ENCODE data around the gene BIRC6.
A peak's percentile ranks its signal among the peaks of the same experiment; 100 is the strongest.
"Not testable (repeated sequence)": the region's sequence is repeated elsewhere in the genome, so short reads cannot be mapped to it uniquely, and the experiment has no call there.

BIRC6 gene

GRCh38 chr2:32342801-32343200 is 14.0 kb upstream of the BIRC6 start:
- no peaks in the 10 kb centered on the region for H3K36me3 ChIP-seq
- H3K27me3 ChIP-seq (ENCODE audit: insufficient read depth, low read depth, severe bottlenecking): no peaks in the 10 kb centered on the region
- no peak overlapping the region for H3K27ac ChIP-seq
- no peak overlapping the region for H3K4me3 ChIP-seq (ENCODE audit: low read depth, low read length)
- TF ChIP-seq, protein P1, sequence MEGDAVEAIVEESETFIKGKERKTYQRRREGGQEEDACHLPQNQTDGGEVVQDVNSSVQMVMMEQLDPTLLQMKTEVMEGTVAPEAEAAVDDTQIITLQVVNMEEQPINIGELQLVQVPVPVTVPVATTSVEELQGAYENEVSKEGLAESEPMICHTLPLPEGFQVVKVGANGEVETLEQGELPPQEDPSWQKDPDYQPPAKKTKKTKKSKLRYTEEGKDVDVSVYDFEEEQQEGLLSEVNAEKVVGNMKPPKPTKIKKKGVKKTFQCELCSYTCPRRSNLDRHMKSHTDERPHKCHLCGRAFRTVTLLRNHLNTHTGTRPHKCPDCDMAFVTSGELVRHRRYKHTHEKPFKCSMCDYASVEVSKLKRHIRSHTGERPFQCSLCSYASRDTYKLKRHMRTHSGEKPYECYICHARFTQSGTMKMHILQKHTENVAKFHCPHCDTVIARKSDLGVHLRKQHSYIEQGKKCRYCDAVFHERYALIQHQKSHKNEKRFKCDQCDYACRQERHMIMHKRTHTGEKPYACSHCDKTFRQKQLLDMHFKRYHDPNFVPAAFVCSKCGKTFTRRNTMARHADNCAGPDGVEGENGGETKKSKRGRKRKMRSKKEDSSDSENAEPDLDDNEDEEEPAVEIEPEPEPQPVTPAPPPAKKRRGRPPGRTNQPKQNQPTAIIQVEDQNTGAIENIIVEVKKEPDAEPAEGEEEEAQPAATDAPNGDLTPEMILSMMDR (IDR thresholded peaks at IDR 0.05; ENCODE audit: low read depth, low read length): no peak
- no peak for DNase-seq
- no peaks in the 10 kb centered on the region for H3K9me3 ChIP-seq (ENCODE audit: severe bottlenecking)

DNA sequence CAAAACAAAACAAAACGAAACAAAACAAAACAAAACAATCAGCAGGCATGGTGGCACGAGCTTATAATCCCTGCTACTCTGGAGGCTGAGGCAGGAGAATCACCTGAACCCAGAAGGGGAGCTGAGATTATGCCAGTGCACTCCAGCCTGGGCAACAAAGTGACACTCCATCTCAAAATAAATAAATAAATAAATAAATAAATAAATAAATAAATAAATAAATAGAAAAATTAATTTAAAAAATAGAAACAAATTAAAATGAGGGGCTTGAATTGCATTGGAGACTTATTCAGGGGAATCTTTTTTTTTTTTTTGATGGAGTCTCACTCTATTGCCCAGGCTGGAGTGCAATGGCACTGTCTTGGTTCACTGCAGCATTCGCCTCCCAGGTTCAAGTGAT is 6.0 kb upstream of the BIRC6 start:
- H3K27ac ChIP-seq; H3K27me3 ChIP-seq (ENCODE audit: insufficient read depth, low read depth, severe bottlenecking); H3K9me3 ChIP-seq (ENCODE audit: severe bottlenecking); DNase-seq; H3K4me3 ChIP-seq (ENCODE audit: low read depth, low read length); H3K36me3 ChIP-seq: not testable (repeated sequence)

- peaks cover 22% of the 10 kb centered on the region for H3K36me3 ChIP-seq
- no peaks in the 10 kb centered on the region for H3K27me3 ChIP-seq (ENCODE audit: insufficient read depth, low read depth, severe bottlenecking)
- H3K27ac ChIP-seq: peak overlapping the region; percentile 93
- TF ChIP-seq, protein P1 (IDR thresholded peaks at IDR 0.05; ENCODE audit: low read depth, low read length): no peak
- H3K4me3 ChIP-seq (ENCODE audit: low read depth, low read length): peak overlapping the region; percentile 100
- no peak for DNase-seq
- H3K9me3 ChIP-seq (ENCODE audit: severe bottlenecking): no peaks in the 10 kb centered on the region
Measured at GRCh38 chr2:32355976-32356680, 695 bp upstream of the BIRC6 start.

- no peaks in the 10 kb centered on the region for H3K27me3 ChIP-seq (ENCODE audit: insufficient read depth, low read depth, severe bottlenecking)
Measured at GRCh38 chr2:32357318-32358110, 691 bp downstream of the BIRC6 start.

GRCh38 chr2:32358111-32358482 is 1.3 kb downstream of the BIRC6 start:
- H3K27me3 ChIP-seq (ENCODE audit: insufficient read depth, low read depth, severe bottlenecking): no peaks in the 10 kb centered on the region
- no peaks in the 10 kb centered on the region for H3K9me3 ChIP-seq (ENCODE audit: severe bottlenecking)
- H3K36me3 ChIP-seq: peaks cover 22% of the 10 kb centered on the region
- DNase-seq: no peak
- H3K4me3 ChIP-seq (ENCODE audit: low read depth, low read length): peak overlapping the region; percentile 100
- H3K27ac ChIP-seq: peak overlapping the region; percentile 93
- TF ChIP-seq, protein P1 (IDR thresholded peaks at IDR 0.05; ENCODE audit: low read depth, low read length): no peak

More at GRCh38 chr2:32357318-32358110, 691 bp downstream of the BIRC6 start:
- H3K4me3 ChIP-seq (ENCODE audit: low read depth, low read length): peak overlapping the region; percentile 100
- peak; percentile 54 for DNase-seq
- H3K36me3 ChIP-seq: peaks cover 22% of the 10 kb centered on the region
- no peaks in the 10 kb centered on the region for H3K9me3 ChIP-seq (ENCODE audit: severe bottlenecking)
- H3K27ac ChIP-seq: peak overlapping the region; percentile 93
- TF ChIP-seq, protein P1 (IDR thresholded peaks at IDR 0.05; ENCODE audit: low read depth, low read length): no peak

DNA sequence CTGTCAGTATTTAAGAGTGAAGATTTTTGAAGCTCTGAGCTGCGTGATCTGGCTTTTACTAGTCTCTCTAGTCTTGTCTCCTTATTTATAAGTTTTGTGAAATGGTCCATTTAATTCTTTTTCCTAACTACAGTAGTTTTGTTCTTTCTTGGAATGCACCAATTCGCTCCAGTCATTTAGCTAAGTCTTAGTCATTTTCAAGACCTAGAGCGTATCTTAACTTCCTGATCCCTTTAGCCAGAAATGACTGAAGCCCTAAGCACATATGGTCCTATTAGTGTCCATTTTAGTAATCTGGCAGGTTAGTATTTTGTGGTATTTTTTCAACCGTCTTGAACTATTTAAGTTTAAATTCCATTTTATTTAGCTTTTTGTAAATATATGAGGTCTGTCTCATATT is 3.6 kb downstream of the BIRC6 start:
- Histone ChIP-seq H3K4me3 (ENCODE audit: low read depth, low read length) (no peak overlapping the region), H3K27me3 (ENCODE audit: insufficient read depth, low read depth, severe bottlenecking) (no peaks in the 10 kb centered on the region), H3K9me3 (ENCODE audit: severe bottlenecking) (no peaks in the 10 kb centered on the region), H3K36me3 (peaks cover 29% of the 10 kb centered on the region), H3K27ac (no peak overlapping the region)
- no peak for DNase-seq
- TF ChIP-seq, protein P1 (IDR thresholded peaks at IDR 0.05; ENCODE audit: low read depth, low read length): no peak

GRCh38 chr2:32362997-32363396 is 6.2 kb downstream of the BIRC6 start:
- H3K36me3 ChIP-seq: peaks cover 21% of the 10 kb centered on the region
- DNase-seq; H3K9me3 ChIP-seq (ENCODE audit: severe bottlenecking); H3K4me3 ChIP-seq (ENCODE audit: low read depth, low read length); H3K27ac ChIP-seq; H3K27me3 ChIP-seq (ENCODE audit: insufficient read depth, low read depth, severe bottlenecking): not testable (repeated sequence)
